T-helper 1 cell treated with Interleukin-12 subunit alpha and Interleukin-12 subunit beta and Interleukin-4 antibody, amounts not matched to agents 30 ng/mL and 1 ng/mL, for 36 hours (primary cell): ENCODE results near the gene TBC1D22A. TPM values are rescaled to one million over a fixed set of nuclear protein-coding genes. Genes with fewer than 3 reads are reported as not detected.
"Not testable (repeated sequence)": the region's sequence is repeated elsewhere in the genome, so short reads cannot be mapped to it uniquely, and the experiment has no call there.

Source experiments
- intact Hi-C: fragments of 100-400 bp; cut with micrococcal nuclease; formaldehyde crosslinking; loops from one replicate; pipeline ENCODE4 v1.15.1; 2024
- total RNA-seq: library from RNA; stranded (reverse); gene quantifications from 2 replicates; pipeline ENCODE4 v1.2.3, GENCODE V29; 2022

TBC1D22A gene
- total RNA-seq, 1 donor from 2014 or later: 39.3 TPM

DNA sequence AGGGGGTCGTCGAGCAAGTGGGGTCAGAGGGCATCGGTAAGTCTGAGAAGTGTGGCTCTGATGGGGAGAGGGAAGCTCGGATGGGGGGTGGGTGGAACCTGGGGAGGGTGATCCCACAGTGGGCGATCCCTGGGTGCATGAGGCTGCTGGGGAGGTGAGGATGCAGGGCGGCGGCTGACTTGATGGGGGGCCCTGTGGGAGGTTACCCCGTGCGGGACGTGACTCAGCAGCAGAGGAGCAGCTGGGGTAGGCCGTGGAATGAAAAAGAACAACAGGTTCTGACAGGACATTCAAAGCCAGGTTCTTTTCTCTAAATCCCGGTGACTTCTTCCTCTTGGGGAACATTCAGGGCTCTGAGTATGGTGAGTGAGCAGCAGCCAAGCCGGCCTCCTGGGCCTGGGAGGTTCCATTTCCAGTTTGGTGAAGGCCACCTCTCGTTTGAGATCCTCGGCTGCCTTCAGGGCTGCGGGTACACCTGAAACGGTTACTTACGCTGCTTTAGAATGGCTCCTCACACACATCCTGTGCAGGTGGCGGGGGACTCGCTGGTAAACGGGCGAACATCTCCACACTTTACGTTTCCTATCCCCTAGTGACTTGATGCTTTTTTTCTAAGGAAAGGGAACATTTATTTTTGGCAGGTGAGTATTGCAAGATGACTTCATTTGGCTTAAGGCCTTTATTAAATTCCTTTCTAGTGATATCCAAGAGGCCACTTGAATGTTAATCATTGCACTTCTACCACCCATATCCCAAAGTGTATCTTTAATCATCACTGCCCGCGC lies 278.2 kb downstream of the TBC1D22A start:
- intact Hi-C loops: no loop called here

DNA sequence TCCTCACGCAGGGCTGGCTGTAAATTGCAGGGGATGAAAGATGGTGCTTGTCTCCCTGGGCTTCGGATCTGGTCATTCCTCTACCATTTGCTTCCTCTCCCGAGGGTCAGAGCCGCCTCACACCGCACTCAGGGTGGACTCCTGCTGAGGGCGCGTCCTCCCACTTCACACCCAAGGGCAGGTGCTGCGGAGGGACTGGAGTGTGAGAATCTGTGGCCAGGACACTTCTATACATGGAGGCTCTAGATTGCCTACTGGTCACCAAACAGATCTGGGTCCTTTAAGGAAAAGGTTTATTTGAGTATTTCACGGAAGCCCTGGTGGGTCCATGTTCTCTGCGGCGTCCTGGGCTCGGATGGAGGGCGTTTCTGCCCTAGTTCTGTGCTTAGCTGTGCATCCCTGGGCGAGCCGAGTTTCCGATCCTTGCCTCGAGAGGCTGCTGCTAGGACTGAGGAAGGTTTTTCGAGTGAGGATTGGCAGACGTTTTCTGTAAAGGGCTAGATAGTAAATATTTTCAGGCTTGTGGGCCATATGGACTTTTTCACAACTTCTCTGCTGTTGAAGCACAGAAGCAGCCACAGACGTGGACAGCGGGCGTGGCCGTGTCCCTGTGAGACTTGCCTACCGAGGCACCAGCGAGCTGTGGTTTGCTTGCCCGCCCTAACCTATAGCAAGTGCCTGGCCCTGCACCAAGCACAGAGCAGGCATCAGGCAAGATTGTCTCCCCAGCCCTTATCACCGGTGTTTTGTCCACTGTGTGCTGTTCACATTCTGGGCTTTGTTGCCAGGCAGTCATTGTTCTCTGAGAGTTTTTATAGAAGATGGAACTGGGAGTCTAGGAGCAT lies 279.0 kb downstream of the TBC1D22A start:
- intact Hi-C loops: no loop called here

DNA sequence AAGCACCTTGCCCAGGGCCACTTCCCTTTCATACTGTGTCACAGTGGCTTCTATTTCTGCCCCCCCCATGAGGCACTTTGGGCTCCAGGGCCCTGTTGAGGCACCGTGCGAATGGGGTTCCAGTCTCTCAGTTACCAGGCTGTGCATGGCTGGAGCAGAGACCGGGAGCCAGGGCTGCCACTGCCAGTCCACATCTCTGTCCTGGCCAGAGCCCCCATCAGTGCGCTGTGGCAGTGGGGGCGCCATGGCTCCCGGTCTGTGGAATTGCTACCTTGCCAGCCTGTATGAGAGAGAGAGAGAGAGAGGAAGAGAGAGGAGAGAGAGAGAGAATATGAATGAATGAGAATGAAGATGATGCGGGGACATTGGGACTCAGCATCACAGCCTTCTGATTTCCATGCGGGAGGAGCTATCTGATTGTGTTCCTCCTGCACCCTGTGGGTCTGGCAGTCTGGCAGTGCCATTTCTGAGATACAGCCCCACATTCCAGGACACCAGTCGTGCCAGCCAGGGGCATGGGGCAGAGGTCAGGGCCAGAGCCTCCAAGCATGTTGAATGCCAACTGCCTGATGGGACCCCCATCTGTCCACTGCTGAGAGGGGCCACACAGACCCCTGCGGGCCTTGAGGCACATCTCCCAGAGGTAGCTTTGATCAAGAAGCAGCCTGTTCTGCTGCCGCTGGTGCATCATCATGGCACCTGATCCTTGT lies 279.8 kb downstream of the TBC1D22A start:
- intact Hi-C loops: no loop called here

DNA sequence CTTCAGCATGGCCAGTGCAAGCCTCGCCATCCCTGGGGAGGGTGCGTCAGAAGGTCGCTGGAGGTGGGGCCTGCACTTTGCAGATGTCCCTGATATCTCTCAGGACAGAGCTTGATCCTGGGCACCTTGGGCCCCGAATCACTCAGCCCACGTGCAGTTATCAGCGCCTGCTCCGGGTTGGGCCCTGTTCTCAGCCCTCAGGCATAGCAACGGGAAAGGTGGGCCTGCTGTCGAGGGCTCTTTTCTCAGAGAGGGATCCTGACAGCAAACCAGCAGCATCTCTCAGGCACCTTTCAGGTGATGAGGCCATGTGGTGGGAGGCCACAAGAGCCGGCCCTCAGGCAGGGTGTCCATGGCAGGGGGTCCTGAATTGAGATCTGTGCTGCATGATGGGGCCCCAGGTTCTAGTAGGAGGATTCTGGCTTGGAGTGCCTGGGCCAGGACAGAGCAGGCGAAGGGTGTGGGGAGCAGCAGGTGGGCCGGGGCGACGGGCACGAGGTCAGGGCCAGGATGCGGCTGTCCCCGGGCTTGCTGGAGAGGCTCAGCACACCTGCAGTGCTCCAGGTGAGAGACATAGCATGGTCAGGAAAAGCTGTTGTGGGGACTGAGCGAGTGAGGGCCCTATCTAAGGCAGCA lies 280.5 kb downstream of the TBC1D22A start:
- intact Hi-C loops: no loop called here

- intact Hi-C loops: no loop called here
Measured at GRCh38 chr22:47043835-47044721, 281.6 kb downstream of the TBC1D22A start.

DNA sequence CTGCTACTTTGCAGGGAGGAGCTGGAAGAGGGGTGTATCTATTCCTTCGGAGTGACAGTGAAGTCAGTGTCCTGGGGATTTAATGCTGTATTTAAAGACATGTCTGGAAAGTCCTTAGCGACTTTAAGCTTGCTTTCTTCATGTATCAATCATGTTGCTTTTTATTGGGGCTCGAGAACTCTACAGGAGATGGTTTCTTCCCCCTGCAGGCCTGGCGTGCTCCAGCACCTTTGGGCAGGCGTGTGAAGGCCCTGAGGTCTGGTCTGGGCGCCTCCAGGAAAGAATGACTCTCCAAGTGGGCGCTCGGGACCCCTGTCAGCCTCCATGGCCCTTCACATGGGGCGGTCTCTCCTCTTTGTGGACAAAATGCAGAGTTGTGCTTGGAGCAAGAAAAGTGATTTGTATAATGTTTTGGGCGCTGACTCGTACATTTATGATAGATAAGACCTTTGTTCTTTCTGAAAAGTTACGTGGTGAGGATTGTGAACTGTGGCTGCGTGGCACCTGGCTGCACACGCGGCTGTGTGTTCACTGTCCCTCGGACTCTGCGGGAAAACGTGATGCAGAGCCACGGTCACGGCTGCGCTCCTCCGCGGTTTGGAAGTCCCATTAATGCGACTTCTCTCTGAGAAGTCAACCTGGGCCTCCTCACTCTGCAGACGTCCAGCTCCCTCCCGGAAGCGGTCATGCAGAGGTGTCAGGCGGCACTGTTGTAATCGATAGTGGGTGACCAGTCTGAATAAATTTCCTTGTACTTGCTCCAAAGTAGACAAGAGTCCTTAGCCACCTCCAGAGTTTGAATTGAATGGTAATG lies 282.5 kb downstream of the TBC1D22A start:
- intact Hi-C loops: no loop called here

DNA sequence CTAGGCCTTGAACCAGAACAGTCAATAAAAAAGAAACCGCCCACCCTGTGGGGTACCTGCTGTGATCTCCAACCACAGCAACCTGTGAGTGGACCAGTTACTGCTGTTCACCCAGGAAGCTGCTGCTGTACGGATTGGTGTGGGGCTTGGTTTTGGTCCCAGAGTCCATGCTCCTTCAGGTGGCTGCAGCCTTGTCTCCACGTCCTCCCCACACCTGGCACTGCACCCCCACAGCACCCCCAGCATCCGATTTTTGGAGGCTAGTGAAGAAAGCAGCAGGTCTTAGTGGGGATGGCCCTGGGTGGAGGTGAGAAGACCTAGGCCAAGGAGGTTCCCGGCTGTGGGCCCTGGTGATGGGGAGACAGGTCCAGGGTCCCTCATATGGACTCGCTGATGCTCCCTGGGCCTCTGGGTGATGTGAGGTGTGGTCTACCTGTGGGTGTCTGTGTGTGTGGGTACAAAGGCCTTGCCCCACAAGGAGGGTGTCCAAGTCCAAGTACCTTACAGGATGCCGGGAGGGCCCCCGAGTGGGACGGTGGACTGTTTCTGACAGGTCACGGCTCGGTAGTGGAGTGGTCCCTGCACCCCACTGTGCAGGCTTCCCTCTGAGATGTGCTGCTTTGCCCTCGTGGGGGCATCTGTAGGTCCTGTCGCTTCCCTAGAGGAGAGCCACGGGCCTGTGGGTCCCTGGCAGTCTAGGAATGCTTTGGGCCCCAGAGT lies 283.4 kb downstream of the TBC1D22A start:
- intact Hi-C loops: no loop called here

GRCh38 chr22:47046411-47047065 lies 284.1 kb downstream of the TBC1D22A start:
- intact Hi-C loops: no loop called here

- intact Hi-C loops: no loop called here
Measured at GRCh38 chr22:47047321-47048122, 285.1 kb downstream of the TBC1D22A start.

GRCh38 chr22:47048123-47049077 lies 285.9 kb downstream of the TBC1D22A start:
- intact Hi-C loops: no loop called here

DNA sequence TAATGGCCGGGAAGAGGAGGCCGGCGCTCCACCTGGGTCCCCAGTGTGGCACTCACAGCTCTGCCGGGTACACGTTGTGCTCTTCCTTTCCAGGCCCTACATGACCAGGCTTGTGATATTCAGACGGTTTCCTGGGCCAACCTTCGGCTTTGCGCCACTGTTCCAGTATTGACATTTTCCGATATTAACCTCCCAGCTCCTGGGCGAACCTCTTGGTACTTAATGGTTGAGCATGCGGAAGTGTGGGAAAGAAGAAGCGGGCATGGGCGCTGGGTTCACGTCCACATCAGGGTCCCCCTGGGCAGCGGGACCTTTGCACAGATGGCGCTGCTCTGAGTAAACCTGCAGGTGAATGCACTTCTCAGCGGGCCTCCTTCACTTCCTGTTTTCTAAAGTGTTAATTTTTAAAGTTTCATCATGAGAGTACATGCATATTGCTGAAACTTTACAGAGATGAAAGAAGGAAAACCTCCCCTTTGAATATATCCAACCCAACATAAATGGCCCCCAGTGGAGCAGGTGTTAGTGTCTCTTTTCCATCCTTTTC lies 286.7 kb downstream of the TBC1D22A start:
- intact Hi-C loops: no loop called here

GRCh38 chr22:47049736-47050400 lies 287.4 kb downstream of the TBC1D22A start:
- intact Hi-C loops: not testable (repeated sequence)

DNA sequence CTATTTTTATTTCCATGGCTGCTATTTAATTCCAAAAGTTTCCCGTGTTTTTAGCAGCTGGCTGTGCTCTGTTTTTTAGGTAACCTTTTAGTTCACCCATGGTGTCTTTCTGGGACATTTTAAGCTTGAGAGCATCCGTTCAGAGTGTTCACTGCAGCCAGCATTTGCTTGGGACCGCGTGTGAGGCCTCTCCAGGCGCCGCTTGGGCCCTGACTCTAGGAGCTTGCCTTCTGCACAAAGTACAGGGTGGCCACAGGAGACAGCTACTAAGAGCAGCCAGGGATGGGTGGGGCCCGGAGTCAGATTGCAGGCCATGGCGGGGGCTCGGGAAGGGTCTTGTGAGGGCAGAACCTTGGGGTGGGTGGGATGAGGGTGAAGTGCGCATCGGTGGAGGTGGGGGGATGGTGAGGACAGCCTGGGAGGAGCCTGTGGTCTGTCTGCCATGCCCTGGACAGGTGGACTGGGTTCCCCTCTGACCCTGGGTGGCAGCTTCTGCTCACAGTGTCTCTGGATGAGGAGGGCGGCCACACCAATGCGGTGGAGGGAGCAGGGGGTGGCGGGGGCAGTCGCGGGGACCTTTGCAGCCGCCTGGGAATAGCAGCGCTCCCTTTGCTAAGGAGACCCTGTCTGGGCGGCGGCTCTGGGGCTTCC lies 288.1 kb downstream of the TBC1D22A start:
- intact Hi-C loops: no loop called here

- intact Hi-C loops: no loop called here
Measured at GRCh38 chr22:47051441-47052071, 289.1 kb downstream of the TBC1D22A start.
